IMR-90 (cell line): ENCODE data around the gene CDH1. TPM values are rescaled to one million over a fixed set of nuclear protein-coding genes. Genes with fewer than 3 reads are reported as not detected.

ENCODE experiments used
- ATAC-seq: fragments of 200-7000 bp; cut with Tn5 transposase; 2 replicates; pipeline ENCODE4 v1.9.1; 2020; ENCODE audit warnings: low read depth, mild to moderate bottlenecking, moderate library complexity
- BruUV-seq: library from RNA; stranded (reverse); fragments of 400-500 nt; replicated peaks from 2 replicates; lab custom pipeline; 2021; lab: Mats Ljungman, UMichigan
- CTCF ChIA-PET: fragments of 300-600 bp; formaldehyde crosslinking; extraction: SDS; loops from one replicate; lab custom pipeline; 2021; ENCODE audit warnings: antibody characterized with exemption; lab: Yijun Ruan, JAX
- POLR2A ChIA-PET: fragments of 300-600 bp; sonication (Branson Sonifier 250); formaldehyde crosslinking; loops from one replicate; lab custom pipeline; 2022; ENCODE audit warnings: antibody characterized with exemption; ENCODE audit not compliant: unreplicated experiment; lab: Charles Lee
- DNase-seq: peaks from one replicate; pipeline ENCODE4 v3.0.0; 2013
- H2AFZ ChIP-seq: replicated peaks from 2 replicates; pipeline ENCODE3; 2013; ENCODE audit warnings: low read length, mild to moderate bottlenecking; ENCODE audit not compliant: poor library complexity
- H2AK5ac ChIP-seq: 2 replicates; pipeline ENCODE4 v1.6.1; 2013; ENCODE audit warnings: low read depth, low read length, inconsistent platforms
- H2AK9ac ChIP-seq: replicated peaks from 2 replicates; pipeline ENCODE3; 2013; ENCODE audit warnings: mild to moderate bottlenecking, low read depth, low read length, moderate library complexity; ENCODE audit not compliant: poor library complexity
- H2BK120ac ChIP-seq: 2 replicates; pipeline ENCODE4 v1.6.1; 2013; ENCODE audit warnings: low read depth, low read length, inconsistent platforms
- H2BK15ac ChIP-seq: 3 replicates; pipeline ENCODE4 v1.6.1; 2013; ENCODE audit warnings: low read depth, low read length, inconsistent platforms
- H2BK20ac ChIP-seq: 2 replicates; pipeline ENCODE4 v1.6.1; 2013; ENCODE audit warnings: low read depth, mild to moderate bottlenecking, inconsistent platforms, low read length, moderate library complexity
- H2BK5ac ChIP-seq: 2 replicates; pipeline ENCODE4 v1.6.1; 2013; ENCODE audit warnings: mild to moderate bottlenecking, low read depth, low read length, inconsistent platforms; ENCODE audit not compliant: poor library complexity, severe bottlenecking
- H3K14ac ChIP-seq: replicated peaks from 2 replicates; pipeline ENCODE4 v1.6.1; 2013; ENCODE audit warnings: low read depth, low read length, inconsistent platforms
- H3K18ac ChIP-seq: 2 replicates; pipeline ENCODE4 v1.6.1; 2013; ENCODE audit warnings: low read depth, low read length, control low read depth
- H3K23ac ChIP-seq: 2 replicates; pipeline ENCODE4 v1.6.1; 2013; ENCODE audit warnings: low read depth, low read length, inconsistent platforms
- H3K27ac ChIP-seq: 2 replicates; pipeline ENCODE4 v1.5.1; 2013; ENCODE audit warnings: mild to moderate bottlenecking, control low read depth, low read length; ENCODE audit not compliant: insufficient read depth
- H3K27me3 ChIP-seq: 2 replicates; pipeline ENCODE4 v1.6.1; 2013; ENCODE audit warnings: low read length; ENCODE audit not compliant: control insufficient read depth, insufficient read depth
- H3K36me3 ChIP-seq: 2 replicates; pipeline ENCODE4 v1.6.1; 2013; ENCODE audit warnings: low read length, mixed read lengths; ENCODE audit not compliant: control insufficient read depth, insufficient read depth
- H3K4ac ChIP-seq: 2 replicates; pipeline ENCODE4 v1.6.1; 2013; ENCODE audit warnings: low read depth, low read length, inconsistent platforms
- H3K4me1 ChIP-seq: 2 replicates; pipeline ENCODE4 v1.6.1; 2013; ENCODE audit warnings: low read length, mixed read lengths; ENCODE audit not compliant: control insufficient read depth, insufficient read depth
- H3K4me2 ChIP-seq: 2 replicates; pipeline ENCODE4 v1.6.1; 2013; ENCODE audit warnings: low read depth, mild to moderate bottlenecking, control low read depth, low read length, moderate library complexity
- H3K4me3 ChIP-seq: 2 replicates; pipeline ENCODE4 v1.5.1; 2013; ENCODE audit warnings: low read depth, mild to moderate bottlenecking, control low read depth, low read length, moderate library complexity; ENCODE audit not compliant: insufficient read depth
- H3K56ac ChIP-seq: 2 replicates; pipeline ENCODE4 v1.6.1; 2013; ENCODE audit warnings: low read length, inconsistent platforms; ENCODE audit not compliant: insufficient read depth; ENCODE audit errors: extremely low read depth
- H3K79me1 ChIP-seq, 2 experiments: 2 replicates each; pipeline ENCODE4 v1.6.1; 2013; ENCODE audit warnings: low read length in 2 of 2, inconsistent platforms in 1 of 2, low read depth in 1 of 2
- H3K9ac ChIP-seq: 2 replicates; pipeline ENCODE4 v1.6.1; 2013; ENCODE audit warnings: low read depth, low read length, control low read depth
- H3K9me1 ChIP-seq: 2 replicates; pipeline ENCODE4 v1.6.1; 2013; ENCODE audit warnings: low read length, inconsistent platforms; ENCODE audit not compliant: insufficient read depth
- H3K9me3 ChIP-seq: 2 replicates; pipeline ENCODE4 v1.6.1; 2013; ENCODE audit warnings: low read length; ENCODE audit not compliant: control insufficient read depth, insufficient read depth
- H4K20me1 ChIP-seq: 2 replicates; pipeline ENCODE4 v1.6.1; 2013; ENCODE audit warnings: low read length, inconsistent platforms; ENCODE audit not compliant: insufficient read depth
- H4K5ac ChIP-seq: 2 replicates; pipeline ENCODE4 v1.6.1; 2013; ENCODE audit warnings: mild to moderate bottlenecking, low read depth, low read length, control low read depth
- H4K8ac ChIP-seq, 2 experiments: 2 replicates each; pipeline ENCODE4 v1.6.1; 2013; ENCODE audit warnings: low read depth in 2 of 2, low read length in 2 of 2, control low read depth in 1 of 2, inconsistent platforms in 1 of 2
- H4K91ac ChIP-seq: 2 replicates; pipeline ENCODE4 v1.6.1; 2013; ENCODE audit warnings: low read depth, low read length, inconsistent platforms; ENCODE audit not compliant: insufficient read depth
- MXI1 ChIP-seq: IDR thresholded peaks from 2 replicates; pipeline ENCODE4 v1.6.1; 2012; ENCODE audit warnings: low read depth, mild to moderate bottlenecking, low read length, moderate library complexity, borderline replicate concordance
- dilution Hi-C: fragments of 300-500 bp; cut with HindIII; formaldehyde crosslinking; loops from one replicate; pipeline ENCODE4 v1.14.3; 2018; ENCODE audit warnings: low sequenced_read_pairs; ENCODE audit not compliant: unreplicated experiment
- in situ Hi-C: fragments of 300-500 bp; cut with MboI; formaldehyde crosslinking; loops from 3 replicates; pipeline ENCODE4 v1.14.3; 2019; ENCODE audit warnings: low sequenced_read_pairs, inconsistent platforms, mixed read lengths
- intact Hi-C: fragments of 100-400 bp; cut with micrococcal nuclease; formaldehyde crosslinking; loops from 2 replicates; pipeline ENCODE4 v1.10.0; 2022
- polyA plus RNA-seq, 3 experiments: library from polyadenylated mRNA; depleted of rRNA; stranded (reverse); fragments of >200 nt; gene quantifications; 2 replicates each; pipeline ENCODE4 v1.2.3, GENCODE V29; 2012; ENCODE audit warnings: low replicate concordance in 1 of 3
- total RNA-seq: library from RNA; depleted of rRNA; stranded (reverse); fragments of >200 nt; gene quantifications from 2 replicates; pipeline ENCODE4 v1.2.3, GENCODE V29; 2012

CDH1 gene
- total and polyA plus RNA-seq, 2 of the 4 experiments (the other 2 are of a cell fraction), result under 0.01 TPM; not detected in 1

- peaks cover 9% of the 10 kb centered on the region for H3K4me1 ChIP-seq
- dilution Hi-C loops (no loop called here), intact Hi-C loops (no loop called here), in situ Hi-C loops (no loop called here)
- H3K4me3 ChIP-seq, result no peak overlapping the region
- H2AK5ac ChIP-seq, result no peak overlapping the region
- no peaks in the 10 kb centered on the region for H4K20me1 ChIP-seq
- 0 out of 2 replicates have a peak, but pooled peaks cover 3% of the 10 kb centered on the region for H3K9me1 ChIP-seq
- no peak overlapping the region for H2BK5ac ChIP-seq
- ATAC-seq (no peak), DNase-seq (no peak)
- no peak overlapping the region for H2BK20ac ChIP-seq
- peaks cover 7% of the 10 kb centered on the region for H3K27me3 ChIP-seq
- H3K9ac ChIP-seq, result no peak overlapping the region
- peak overlapping the region; percentile 43 for H2AFZ ChIP-seq
- no peak overlapping the region for H3K27ac ChIP-seq
- H2AK9ac ChIP-seq, result peak overlapping the region; percentile 5
- peak overlapping the region; percentile 1; the same call in 1 of the 2 replicates for H2BK120ac ChIP-seq
- POLR2A ChIA-PET, result no interaction called here
- no peak overlapping the region for H3K14ac ChIP-seq
- no peak overlapping the region for H3K4ac ChIP-seq
- H4K8ac ChIP-seq, result no peak overlapping the region
- BruUV-seq, result no TSS peak
- TF ChIP-seq MXI1, result no peak
- no peak overlapping the region; the same call in 2 of the 3 replicates for H2BK15ac ChIP-seq
- H3K9me3 ChIP-seq, result no peaks in the 10 kb centered on the region; the same call in 1 of the 2 replicates
- H4K5ac ChIP-seq, result no peak overlapping the region
- H3K79me1 ChIP-seq, result no peaks in the 10 kb centered on the region
- no peak overlapping the region for H3K56ac ChIP-seq
- H3K4me2 ChIP-seq, result no peak overlapping the region
- no peaks in the 10 kb centered on the region for H3K36me3 ChIP-seq
- no peak overlapping the region for H4K91ac ChIP-seq
- no peak overlapping the region for H3K23ac ChIP-seq
- H3K18ac ChIP-seq, result no peak overlapping the region
- CTCF ChIA-PET, result interaction anchor here (0.6 kb wide), 1 partner anchor 453 kb away, joined by 3 read pairs; no protein-coding TSS in a partner anchor
Measured at GRCh38 chr16:68825427-68825826, 88.3 kb downstream of the CDH1 start.
